ENCODE data around the gene BASP1. TPM values are rescaled to one million over a fixed set of nuclear protein-coding genes. Genes with fewer than 3 reads are reported as not detected.
"Not testable (repeated sequence)": the region's sequence is repeated elsewhere in the genome, so short reads cannot be mapped to it uniquely, and the experiment has no call there.

The BASP1 gene
- total RNA-seq, 2 experiments from 2014 or later = not detected

GRCh38 chr5:17305017-17305416 lies 87.6 kb downstream of the BASP1 start:
- ChIA-PET POLR2A (no interaction called here), CTCF (no interaction called here)
- Mint-ChIP-seq H3K4me3 (no peak overlapping the region), H3K36me3 (ENCODE audit: low read depth) (no peaks in the 10 kb centered on the region), H3K9me3 (peaks cover 2% of the 10 kb centered on the region), H3K27me3 (no peaks in the 10 kb centered on the region), H3K27ac (no peak overlapping the region), H3K4me1 (no peaks in the 10 kb centered on the region)
- no peak for DNase-seq

DNA sequence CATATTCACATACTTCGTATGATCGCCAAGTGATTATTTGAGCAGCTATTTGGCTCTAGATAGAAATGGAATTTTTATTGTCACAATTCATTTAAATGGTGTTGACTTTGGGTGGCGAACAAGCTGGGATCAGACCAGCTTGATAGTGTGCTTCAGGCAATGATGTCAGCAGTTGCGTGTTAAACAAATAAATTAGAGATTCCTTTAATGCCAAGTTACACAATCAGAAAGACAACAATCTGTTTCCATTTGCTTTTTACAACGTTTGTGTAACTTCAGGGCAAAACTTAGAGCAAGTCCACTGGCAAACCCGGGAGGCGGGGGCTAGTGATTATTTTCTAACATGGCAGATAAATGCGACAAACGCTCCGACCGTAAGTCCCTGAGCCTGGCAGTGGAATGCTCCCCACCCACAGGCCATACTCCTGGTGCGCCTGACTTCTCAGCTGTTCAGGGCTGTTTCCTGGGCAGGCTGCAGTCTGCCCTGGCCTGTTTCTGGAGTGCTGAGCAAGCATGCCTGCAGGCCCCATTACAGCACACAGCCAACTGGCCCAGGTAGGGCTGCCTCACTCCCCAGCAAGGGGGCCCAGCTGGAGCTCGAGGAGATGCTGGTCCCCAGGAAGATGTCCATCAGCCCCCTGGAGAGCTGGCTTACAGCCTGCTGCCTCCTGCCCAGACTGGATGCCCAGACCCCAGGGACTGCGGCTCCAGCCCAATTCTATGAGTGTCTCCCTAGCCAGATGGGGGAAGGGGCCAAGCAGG lies 88.7 kb downstream of the BASP1 start:
- H3K27ac Mint-ChIP-seq = no peak overlapping the region
- H3K9me3 Mint-ChIP-seq = peaks cover 5% of the 10 kb centered on the region
- POLR2A ChIA-PET = no interaction called here
- no peaks in the 10 kb centered on the region for H3K4me1 Mint-ChIP-seq
- H3K4me3 Mint-ChIP-seq = no peak overlapping the region
- CTCF ChIA-PET = no interaction called here
- H3K27me3 Mint-ChIP-seq = no peaks in the 10 kb centered on the region
- no peaks in the 10 kb centered on the region for H3K36me3 Mint-ChIP-seq (ENCODE audit: low read depth)
- no peak for DNase-seq

- H3K36me3 Mint-ChIP-seq (ENCODE audit: low read depth) = no peaks in the 10 kb centered on the region
- CTCF ChIA-PET = no interaction called here
- no peaks in the 10 kb centered on the region for H3K27me3 Mint-ChIP-seq
- no peak for DNase-seq
- POLR2A ChIA-PET = no interaction called here
- H3K4me1 Mint-ChIP-seq = no peaks in the 10 kb centered on the region
- H3K27ac Mint-ChIP-seq = no peak overlapping the region
- H3K9me3 Mint-ChIP-seq = peaks cover 5% of the 10 kb centered on the region
- H3K4me3 Mint-ChIP-seq = no peak overlapping the region
These were observed 89.3 kb downstream of the BASP1 start for GRCh38 chr5:17306726-17307091.

GRCh38 chr5:17307440-17307839 lies 90.0 kb downstream of the BASP1 start:
- CTCF ChIA-PET; H3K4me1 Mint-ChIP-seq; H3K27ac Mint-ChIP-seq; H3K9me3 Mint-ChIP-seq; H3K4me3 Mint-ChIP-seq; POLR2A ChIA-PET; H3K27me3 Mint-ChIP-seq; DNase-seq; H3K36me3 Mint-ChIP-seq (ENCODE audit: low read depth): not testable (repeated sequence)

- CTCF ChIA-PET = no interaction called here
- H3K4me1 Mint-ChIP-seq = no peaks in the 10 kb centered on the region
- H3K36me3 Mint-ChIP-seq (ENCODE audit: low read depth) = no peaks in the 10 kb centered on the region
- H3K27me3 Mint-ChIP-seq = no peaks in the 10 kb centered on the region
- peaks cover 5% of the 10 kb centered on the region for H3K9me3 Mint-ChIP-seq
- H3K4me3 Mint-ChIP-seq = no peak overlapping the region
- H3K27ac Mint-ChIP-seq = no peak overlapping the region
- POLR2A ChIA-PET = no interaction called here
- no peak for DNase-seq
These were observed 91.1 kb downstream of the BASP1 start for GRCh38 chr5:17308326-17309065.

DNA sequence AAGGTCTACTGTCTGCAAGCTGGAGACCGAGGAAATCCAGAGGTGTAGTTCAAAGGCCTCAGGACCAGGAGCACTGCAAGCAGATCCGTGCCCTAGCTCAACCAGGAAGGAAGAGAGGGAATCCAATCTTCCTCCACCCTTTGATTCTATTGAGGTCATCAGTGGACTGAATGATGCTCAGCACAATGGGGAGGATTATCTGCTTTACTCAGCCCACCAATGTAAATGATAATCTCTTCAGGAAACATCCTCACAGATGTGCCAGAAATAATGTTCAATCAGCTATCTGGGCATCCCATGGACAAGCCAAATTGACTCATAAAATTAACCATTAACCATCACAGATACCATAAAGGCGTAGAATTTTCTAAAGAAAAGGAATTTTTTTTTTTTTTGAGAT lies 92.0 kb downstream of the BASP1 start:
- Mint-ChIP-seq H3K4me1 (no peaks in the 10 kb centered on the region), H3K27ac (no peak overlapping the region), H3K36me3 (ENCODE audit: low read depth) (no peaks in the 10 kb centered on the region), H3K4me3 (no peak overlapping the region), H3K9me3 (peaks cover 5% of the 10 kb centered on the region), H3K27me3 (no peaks in the 10 kb centered on the region)
- ChIA-PET POLR2A (no interaction called here), CTCF (no interaction called here)
- no peak for DNase-seq

DNA sequence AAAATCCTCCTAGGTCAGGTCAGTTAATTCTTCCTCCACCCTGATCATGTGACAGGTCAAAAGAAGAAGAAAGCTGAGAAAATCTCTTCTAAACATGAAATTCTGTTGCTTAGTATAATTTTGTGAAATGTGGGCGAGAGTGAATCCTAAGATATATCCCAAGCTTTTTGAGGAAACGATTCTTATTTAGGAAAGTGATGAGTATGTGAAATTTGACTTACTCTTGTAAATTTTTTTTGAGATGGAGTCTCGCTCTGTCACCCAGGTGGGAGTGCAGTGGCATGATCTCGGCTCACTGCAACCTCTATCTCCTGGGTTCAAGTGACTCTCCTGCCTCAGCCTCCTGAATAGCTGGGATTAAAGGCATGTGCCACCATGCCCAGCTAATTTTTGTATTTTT lies 93.1 kb downstream of the BASP1 start:
- H3K27me3 Mint-ChIP-seq; POLR2A ChIA-PET; H3K9me3 Mint-ChIP-seq; H3K4me1 Mint-ChIP-seq; H3K4me3 Mint-ChIP-seq; CTCF ChIA-PET; H3K27ac Mint-ChIP-seq; H3K36me3 Mint-ChIP-seq (ENCODE audit: low read depth); DNase-seq: not testable (repeated sequence)

- DNase-seq; CTCF ChIA-PET; H3K27me3 Mint-ChIP-seq; H3K27ac Mint-ChIP-seq; H3K9me3 Mint-ChIP-seq; H3K4me1 Mint-ChIP-seq; H3K4me3 Mint-ChIP-seq; H3K36me3 Mint-ChIP-seq (ENCODE audit: low read depth); POLR2A ChIA-PET: not testable (repeated sequence)
These were observed 94.4 kb downstream of the BASP1 start for GRCh38 chr5:17311811-17312210.

DNA sequence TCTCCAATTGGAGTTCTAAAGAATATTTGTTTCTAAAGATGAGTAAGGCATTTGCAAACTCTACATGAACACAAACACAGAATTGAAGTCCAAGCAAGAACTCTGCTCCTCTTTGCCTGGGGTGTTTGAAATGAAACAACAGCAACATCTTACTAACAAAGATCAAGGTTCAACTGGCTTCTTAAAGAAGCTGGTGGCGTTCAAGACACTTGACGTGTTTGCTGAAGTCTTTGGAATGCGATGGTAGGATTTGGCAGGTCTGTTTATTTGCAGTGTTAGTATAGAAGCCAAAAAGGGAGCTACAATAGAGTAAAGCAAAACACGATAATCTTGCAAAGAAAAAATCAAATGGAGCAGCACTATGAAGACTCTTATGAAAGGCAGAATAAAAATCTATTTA lies 94.9 kb downstream of the BASP1 start:
- H3K9me3 Mint-ChIP-seq = peaks cover 6% of the 10 kb centered on the region
- POLR2A ChIA-PET = no interaction called here
- CTCF ChIA-PET = no interaction called here
- no peak for DNase-seq
- H3K27me3 Mint-ChIP-seq = no peaks in the 10 kb centered on the region
- H3K4me1 Mint-ChIP-seq = no peaks in the 10 kb centered on the region
- no peak overlapping the region for H3K4me3 Mint-ChIP-seq
- H3K36me3 Mint-ChIP-seq (ENCODE audit: low read depth) = no peaks in the 10 kb centered on the region
- no peak overlapping the region for H3K27ac Mint-ChIP-seq

- no peak overlapping the region for H3K27ac Mint-ChIP-seq
- ChIA-PET POLR2A (no interaction called here), CTCF (no interaction called here)
These were observed 97.6 kb downstream of the BASP1 start for GRCh38 chr5:17314907-17315471.

GRCh38 chr5:17315710-17316221 lies 98.3 kb downstream of the BASP1 start:
- POLR2A ChIA-PET = no interaction called here
- H3K4me1 Mint-ChIP-seq = no peaks in the 10 kb centered on the region
- H3K36me3 Mint-ChIP-seq (ENCODE audit: low read depth) = no peaks in the 10 kb centered on the region
- H3K27me3 Mint-ChIP-seq = no peaks in the 10 kb centered on the region
- H3K4me3 Mint-ChIP-seq = no peak overlapping the region
- peaks cover 7% of the 10 kb centered on the region for H3K9me3 Mint-ChIP-seq
- DNase-seq = no peak
- no peak overlapping the region for H3K27ac Mint-ChIP-seq
- CTCF ChIA-PET = no interaction called here

More at GRCh38 chr5:17314907-17315471, 97.6 kb downstream of the BASP1 start:
- Mint-ChIP-seq H3K4me3 (no peak overlapping the region), H3K36me3 (ENCODE audit: low read depth) (no peaks in the 10 kb centered on the region), H3K9me3 (peaks cover 6% of the 10 kb centered on the region), H3K27me3 (no peaks in the 10 kb centered on the region), H3K4me1 (no peaks in the 10 kb centered on the region)
- DNase-seq = no peak

DNA sequence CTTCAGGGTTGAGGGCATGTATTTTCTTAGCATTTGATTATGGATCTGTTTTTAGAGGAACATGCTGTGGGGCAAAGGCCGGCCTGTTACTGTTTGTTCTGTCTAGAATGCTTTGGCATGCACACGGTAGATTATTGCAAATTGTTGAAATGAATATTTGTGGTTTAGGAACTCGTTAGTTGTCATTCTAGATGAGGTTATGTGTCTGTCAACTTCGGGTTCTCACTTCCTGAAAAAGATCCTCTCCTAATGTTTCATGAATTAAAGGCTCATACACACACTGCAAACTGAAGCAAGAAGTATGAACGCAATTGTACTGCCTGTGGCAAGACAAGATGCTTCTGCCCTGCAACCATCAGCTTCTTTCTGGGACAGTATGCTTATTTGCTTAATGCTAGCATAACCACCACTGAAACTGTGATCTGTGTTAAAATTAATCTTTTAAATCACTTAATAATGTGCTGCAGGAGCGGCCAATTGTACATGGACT lies 99.6 kb downstream of the BASP1 start:
- no peak for DNase-seq
- Mint-ChIP-seq H3K27ac (no peak overlapping the region), H3K4me3 (no peak overlapping the region), H3K27me3 (no peaks in the 10 kb centered on the region), H3K9me3 (peaks cover 7% of the 10 kb centered on the region), H3K36me3 (ENCODE audit: low read depth) (no peaks in the 10 kb centered on the region), H3K4me1 (no peaks in the 10 kb centered on the region)
- CTCF ChIA-PET = no interaction called here
- POLR2A ChIA-PET = no interaction called here

GRCh38 chr5:17317473-17317872 lies 100.0 kb downstream of the BASP1 start:
- Mint-ChIP-seq H3K36me3 (ENCODE audit: low read depth) (no peaks in the 10 kb centered on the region), H3K4me3 (no peak overlapping the region), H3K9me3 (peaks cover 7% of the 10 kb centered on the region), H3K4me1 (no peaks in the 10 kb centered on the region), H3K27me3 (no peaks in the 10 kb centered on the region), H3K27ac (no peak overlapping the region)
- ChIA-PET POLR2A (no interaction called here), CTCF (no interaction called here)
- DNase-seq = no peak

DNA sequence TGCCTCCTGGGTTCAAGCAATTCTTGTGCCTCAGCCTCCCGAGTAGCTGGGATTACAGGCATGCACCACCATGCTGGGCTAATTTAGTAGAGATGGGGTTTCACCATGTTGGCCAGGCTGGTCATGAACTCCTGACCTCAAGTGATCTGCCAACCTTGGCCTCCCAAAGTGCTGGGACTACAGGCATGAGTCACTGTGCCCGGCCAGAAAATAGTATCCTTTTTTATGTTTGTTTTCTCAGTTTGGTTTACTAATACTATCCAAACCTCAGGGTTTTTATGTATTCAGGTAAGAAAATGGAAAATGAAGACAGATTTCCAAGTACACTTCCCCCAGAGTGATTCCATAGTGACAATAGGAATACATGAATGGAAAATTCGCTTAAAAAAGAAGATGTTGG lies 101.7 kb downstream of the BASP1 start:
- H3K27me3 Mint-ChIP-seq; CTCF ChIA-PET; H3K27ac Mint-ChIP-seq; POLR2A ChIA-PET; H3K36me3 Mint-ChIP-seq (ENCODE audit: low read depth); DNase-seq; H3K9me3 Mint-ChIP-seq; H3K4me1 Mint-ChIP-seq; H3K4me3 Mint-ChIP-seq: not testable (repeated sequence)
